Measurements from ENCODE around the gene FBXL20.
"Not testable (repeated sequence)": the region's sequence is repeated elsewhere in the genome, so short reads cannot be mapped to it uniquely, and the experiment has no call there.

The FBXL20 gene

DNA sequence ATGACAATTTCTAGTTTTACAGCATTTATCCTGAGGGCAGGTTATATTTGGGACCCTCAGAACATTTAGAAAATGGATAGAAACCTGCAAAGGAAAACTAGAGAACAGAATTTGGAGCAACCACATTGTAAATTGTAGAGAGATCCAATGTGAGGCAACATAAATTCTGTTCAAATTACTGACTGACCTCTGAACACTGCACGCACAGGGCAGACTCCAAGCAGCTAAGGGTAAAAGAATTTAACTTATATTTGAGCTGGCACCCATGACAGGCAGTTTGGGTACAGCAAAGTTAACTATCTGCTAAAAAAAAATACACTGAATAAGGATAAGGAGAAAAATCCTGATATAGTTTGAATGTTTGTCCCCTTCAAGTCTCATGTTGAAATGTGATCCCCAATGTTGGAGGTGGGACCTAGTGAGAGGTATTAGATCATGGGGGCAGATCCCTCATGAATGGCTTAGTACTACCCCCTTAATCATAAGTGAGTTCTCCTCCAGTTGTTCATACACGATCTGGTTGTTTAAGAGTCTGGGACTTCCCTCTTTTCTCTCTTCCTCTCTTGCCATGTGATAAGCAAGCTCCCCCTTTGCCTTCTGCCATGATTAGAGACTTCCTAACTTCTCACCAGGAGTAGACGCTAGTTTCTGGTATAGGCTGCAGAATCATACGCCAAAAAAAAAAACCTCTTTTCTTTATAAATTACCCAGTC lies 75.7 kb downstream of the FBXL20 start:
- no peak for DNase-seq

DNA sequence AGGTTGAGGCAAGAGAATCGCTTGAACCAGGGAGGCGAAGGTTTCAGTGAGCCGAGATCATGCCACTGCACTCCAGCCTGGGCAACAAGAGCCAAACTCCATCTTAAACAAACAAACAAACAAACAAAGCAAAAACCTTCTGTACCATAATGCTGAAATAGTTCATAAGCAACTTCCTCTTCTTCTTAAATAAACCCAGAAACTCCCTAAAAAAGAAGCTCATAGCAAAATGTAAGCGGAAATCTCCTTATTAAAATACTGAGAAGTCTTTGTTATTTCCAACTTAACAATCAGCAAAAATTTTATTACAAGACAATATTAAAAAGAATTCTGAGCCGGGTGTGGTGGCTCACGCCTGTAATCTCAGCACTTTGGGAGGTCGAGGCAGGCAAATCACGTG lies 82.8 kb downstream of the FBXL20 start:
- no peak for DNase-seq

- no peak for DNase-seq
Observed at GRCh38 chr17:39306509-39307212, 94.8 kb downstream of the FBXL20 start.

DNA sequence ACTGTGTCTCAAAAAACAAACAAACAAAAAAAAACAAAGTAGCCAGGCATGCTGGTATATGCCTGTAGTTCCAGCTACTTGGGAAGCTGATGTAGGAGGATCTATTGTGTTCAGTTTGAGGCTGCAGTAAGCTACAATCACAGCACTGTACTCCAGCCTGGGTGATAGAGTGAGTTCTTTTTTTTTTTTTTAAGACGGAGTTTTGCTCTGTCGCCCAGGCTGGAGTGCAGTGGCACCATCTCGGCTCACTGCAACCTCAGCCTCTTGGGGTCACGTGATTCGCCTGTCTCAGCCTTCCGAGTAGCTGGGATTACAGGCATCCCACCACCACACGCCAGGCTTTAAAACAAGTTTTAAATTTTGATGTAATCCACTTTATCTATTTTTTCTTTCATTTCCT lies 95.4 kb downstream of the FBXL20 start:
- DNase-seq = no peak

DNA sequence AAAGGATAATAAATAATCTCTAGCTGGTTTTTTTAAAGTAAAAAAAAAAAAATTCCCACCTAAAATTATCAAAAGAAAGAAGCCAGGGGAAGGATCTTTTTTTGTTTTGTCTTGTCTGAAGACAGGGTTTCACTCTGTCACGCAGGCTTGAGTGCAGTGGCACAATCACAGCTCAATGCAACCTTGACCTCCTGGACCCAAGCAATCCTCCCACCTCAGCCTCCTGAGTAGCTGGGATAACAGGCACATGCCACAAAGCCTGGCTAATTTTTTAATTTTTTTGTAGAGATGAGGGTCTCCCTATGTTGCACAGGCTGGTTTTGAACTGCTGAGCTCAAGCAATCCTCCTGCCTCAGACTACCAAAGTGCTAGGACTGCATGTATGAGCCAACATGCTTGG lies 97.2 kb downstream of the FBXL20 start:
- DNase-seq = no peak

- no peak for DNase-seq
Observed at GRCh38 chr17:39294060-39294459, 107.4 kb downstream of the FBXL20 start.

DNA sequence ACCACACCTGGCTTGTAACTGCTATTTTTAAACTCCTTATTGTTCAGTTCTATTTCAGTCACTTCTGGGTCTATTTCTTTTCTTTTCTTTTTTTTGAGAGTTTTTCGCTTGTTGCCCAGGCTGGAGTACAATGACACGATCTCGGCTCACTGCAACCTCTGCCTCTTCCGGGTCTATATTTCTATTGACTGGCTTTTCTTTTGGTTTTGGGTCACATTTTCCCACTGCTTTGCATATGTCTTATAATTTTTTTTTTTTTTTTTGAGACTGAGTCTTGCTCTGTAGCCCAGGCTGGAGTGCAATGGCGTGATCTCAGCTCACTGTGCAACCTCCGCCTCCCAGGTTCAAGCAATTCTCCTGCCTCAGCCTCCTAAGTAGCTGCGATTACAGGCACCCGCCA lies 108.9 kb downstream of the FBXL20 start:
- not testable (repeated sequence) for DNase-seq

GRCh38 chr17:39286513-39286912 lies 114.9 kb downstream of the FBXL20 start:
- not testable (repeated sequence) for DNase-seq

- DNase-seq = no peak
Observed at GRCh38 chr17:39284685-39285084, 116.7 kb downstream of the FBXL20 start.

DNA sequence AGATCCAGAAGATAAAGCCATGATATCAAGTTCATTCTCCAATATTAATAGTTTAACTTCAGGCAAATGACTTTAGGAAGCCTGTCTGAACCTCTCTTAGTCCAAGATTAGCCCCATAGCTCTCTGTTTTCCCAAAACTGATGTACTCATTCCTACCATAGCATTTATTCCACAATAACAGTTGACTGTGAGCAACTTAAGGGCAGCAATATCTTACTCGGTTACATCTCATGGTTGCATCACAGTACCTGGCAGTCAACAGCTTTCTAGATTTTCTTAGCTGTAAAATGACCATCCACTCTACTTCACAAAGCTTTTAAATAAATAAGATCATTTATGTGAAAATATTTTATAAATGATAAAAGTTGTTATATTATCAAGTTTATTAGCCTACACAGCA lies 117.5 kb downstream of the FBXL20 start:
- DNase-seq = no peak

- DNase-seq = no peak
Observed at GRCh38 chr17:39283098-39283497, 118.3 kb downstream of the FBXL20 start.

- DNase-seq = no peak
Observed at GRCh38 chr17:39281806-39282205, 119.6 kb downstream of the FBXL20 start.

DNA sequence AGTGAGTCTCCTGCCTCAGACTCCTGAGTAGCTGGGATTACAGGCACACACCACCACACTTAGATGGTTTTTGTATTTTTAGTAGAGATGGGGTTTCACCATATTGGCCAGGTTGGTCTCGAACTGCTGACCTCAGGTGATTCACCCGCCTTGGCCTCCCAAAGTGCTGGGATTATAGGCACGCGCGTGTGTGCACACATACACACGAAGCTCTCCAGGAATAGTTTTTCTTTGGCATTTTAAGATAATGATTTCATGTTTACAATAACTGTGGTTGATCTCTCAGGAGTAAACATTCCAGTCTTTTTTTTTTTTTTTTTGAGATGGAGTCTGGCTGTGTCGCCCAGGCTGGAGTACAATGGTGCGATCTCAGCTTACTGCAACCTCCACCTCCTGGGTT lies 123.2 kb downstream of the FBXL20 start:
- not testable (repeated sequence) for DNase-seq

GRCh38 chr17:39277110-39277509 lies 124.3 kb downstream of the FBXL20 start:
- no peak for DNase-seq

- DNase-seq = no peak
Observed at GRCh38 chr17:39276113-39276512, 125.3 kb downstream of the FBXL20 start.

DNA sequence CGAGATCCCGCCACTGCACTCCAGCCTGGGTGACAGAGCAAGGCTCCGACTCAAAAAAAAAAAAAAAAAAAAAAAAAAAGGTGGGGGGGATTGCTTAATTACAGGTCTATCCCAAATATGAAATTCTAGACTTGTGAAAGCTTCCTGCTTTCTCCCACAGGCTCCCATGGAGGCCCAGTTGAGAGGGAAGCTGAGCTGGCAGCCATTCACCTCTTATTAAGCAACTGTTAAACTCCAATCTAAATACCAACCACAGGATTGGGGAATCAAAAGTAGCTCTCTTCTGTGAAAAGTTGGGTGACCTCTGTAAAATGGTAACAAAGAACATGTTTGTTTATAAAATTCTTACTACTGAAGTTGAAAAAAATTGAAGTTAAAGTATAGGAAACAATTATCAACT lies 129.9 kb downstream of the FBXL20 start:
- DNase-seq = no peak

GRCh38 chr17:39270923-39271322 lies 130.5 kb downstream of the FBXL20 start:
- peak; percentile 68 for DNase-seq

DNA sequence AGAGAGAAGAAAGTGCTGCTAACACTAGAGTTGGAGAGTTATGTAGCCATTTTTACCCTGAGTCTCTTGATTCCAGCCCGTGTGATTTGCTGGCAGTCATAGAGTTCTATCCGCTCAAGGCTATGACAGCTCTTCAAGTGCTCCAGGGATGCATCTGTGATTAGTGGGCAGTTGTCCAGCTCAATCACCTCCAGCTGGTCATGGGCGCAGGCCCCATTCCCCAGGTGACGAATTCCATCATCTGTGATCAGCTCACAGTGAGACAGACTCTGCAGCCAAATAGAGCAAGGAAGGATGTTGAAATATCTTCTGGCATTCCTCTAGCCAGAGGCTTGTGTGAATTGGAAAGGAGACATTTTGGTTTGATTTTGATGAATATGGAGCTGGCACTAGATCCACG lies 137.3 kb downstream of the FBXL20 start:
- DNase-seq = no peak

DNA sequence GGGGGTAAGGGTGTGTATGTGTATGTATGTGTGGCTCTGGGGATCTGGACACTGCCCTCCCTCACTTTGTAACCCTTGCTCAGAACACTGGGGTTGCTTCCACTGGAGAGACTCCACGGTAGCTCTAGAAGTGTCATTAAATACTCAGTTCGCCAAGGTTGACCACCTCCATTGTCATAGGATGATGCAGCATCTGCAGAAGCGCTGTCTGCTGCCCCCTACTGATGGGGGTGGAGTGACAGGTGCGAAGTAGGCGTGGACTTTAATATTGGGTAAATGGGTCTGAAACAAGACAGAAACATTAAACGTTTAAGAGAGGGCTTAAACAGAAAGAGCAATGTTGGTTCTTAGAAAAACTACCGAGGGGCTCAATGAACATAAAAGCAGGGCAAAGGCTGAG lies 140.1 kb downstream of the FBXL20 start:
- no peak for DNase-seq

DNA sequence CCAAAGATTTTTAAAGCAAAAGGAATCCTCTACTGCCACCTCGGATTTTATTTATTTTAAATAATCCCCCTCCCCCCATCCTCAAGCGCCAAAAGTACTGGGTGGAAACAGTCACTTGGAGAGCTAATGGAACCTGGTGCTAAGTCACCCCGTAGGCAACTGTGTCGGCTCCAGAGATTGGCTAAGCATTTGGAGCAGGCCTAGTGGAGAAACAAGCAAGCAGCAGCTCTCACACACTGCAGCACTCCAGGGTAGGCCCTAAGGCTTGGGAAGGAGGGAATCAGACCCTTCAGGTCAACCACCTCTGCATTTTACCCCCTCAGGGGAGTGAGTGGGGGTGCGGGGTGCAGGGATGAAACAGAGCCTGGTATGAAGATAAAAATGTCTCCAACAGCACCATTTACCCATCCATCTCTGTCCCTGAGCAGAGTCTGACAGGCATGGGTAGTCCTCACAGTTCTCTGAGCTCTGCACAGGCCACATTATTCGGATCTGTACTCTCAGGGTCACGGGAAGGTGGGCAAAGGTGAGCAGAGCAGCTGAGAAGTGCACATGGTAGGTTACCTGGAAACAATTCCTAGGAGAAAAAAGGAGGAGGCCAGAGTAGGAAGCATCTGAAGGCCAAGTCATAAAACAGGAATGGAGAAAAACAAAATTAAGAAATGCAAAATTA lies 148.5 kb downstream of the FBXL20 start:
- DNase-seq = no peak

DNA sequence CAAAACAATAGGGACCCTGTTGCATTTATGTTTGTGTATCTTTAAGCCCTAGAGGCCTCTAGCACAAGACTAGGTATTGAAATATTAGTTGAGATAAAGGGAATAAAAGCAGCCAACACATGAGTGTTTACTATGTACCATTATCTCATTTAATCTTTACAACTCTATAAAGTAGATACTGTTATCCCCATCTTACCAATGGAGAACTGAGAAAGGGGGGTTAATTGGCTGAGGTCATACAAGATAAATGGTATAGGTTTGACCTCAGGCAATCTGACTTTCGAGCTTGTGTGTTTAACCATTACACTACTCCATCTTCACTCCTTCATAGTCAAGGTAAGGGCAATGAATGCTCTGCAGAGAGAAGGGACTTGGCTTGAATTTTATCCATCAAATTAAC lies 149.4 kb downstream of the FBXL20 start:
- DNase-seq = no peak

DNA sequence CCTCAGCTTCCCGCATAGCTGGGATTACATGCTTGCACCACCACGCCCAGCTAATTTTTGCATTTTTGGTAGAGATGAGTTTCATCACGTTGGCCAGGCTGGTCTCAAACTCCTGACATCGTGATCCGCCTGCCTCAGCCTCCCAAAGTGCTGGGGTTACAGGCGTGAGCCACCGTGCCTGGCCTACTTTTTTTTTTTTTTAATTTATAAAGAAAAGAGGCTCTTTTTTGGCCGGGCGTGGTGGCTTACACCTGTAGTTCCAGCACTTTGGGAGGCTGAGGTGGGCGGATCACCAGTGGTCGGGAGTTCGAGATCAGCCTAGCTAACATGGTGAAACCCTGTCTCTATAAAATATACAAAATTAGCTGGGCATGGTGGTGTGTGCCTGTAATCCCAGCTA lies 151.3 kb downstream of the FBXL20 start:
- not testable (repeated sequence) for DNase-seq

GRCh38 chr17:39246274-39246673 lies 155.2 kb downstream of the FBXL20 start:
- no peak for DNase-seq

All from NCI-H1436 (cell line).